Measurements from ENCODE around the gene FBXL19.

GRCh38 chr16:30893417-30893743 lies 30.0 kb upstream of the FBXL19 start:
- no peak for TF ChIP-seq POLR2AphosphoS5 (IDR thresholded peaks at IDR 0.05; ENCODE audit: low read depth, low read length)
- TF ChIP-seq PAX5 (IDR thresholded peaks at IDR 0.05; ENCODE audit: insufficient read depth, low read length, severe bottlenecking) = no peak
- TF ChIP-seq POLR2A (IDR thresholded peaks at IDR 0.05; ENCODE audit: low read depth, low read length) = no peak
- TF ChIP-seq TAF1 (IDR thresholded peaks at IDR 0.05; ENCODE audit: low read depth, low read length) = no peak
